PC-9 (cell line): ENCODE results near the gene C10orf62.

ENCODE experiments used
- CTCF ChIP-seq: fragments of 200-600 bp; sonication (generic); conservative IDR thresholded peaks from 2 replicates; pipeline ENCODE4 v1.6.1; 2017; ENCODE audit warnings: mixed run types, antibody characterized with exemption, mild to moderate bottlenecking, moderate library complexity
- EZH2 ChIP-seq: fragments of 200-600 bp; sonication (generic); IDR thresholded peaks from 2 replicates; pipeline ENCODE4 v1.8.0; 2017; ENCODE audit warnings: antibody characterized with exemption, low read depth

GRCh38 chr10:97640174-97640867 is 50.8 kb downstream of the C10orf62 start, which contains the start of gene PI4K2A:
- no peak for TF ChIP-seq EZH2
- TF ChIP-seq CTCF = no peak
